NCI-H187 (cell line): ENCODE measurements around the gene LZTS3.
"Not testable (repeated sequence)": the region's sequence is repeated elsewhere in the genome, so short reads cannot be mapped to it uniquely, and the experiment has no call there.

Experiments used
- DNase-seq, 2 experiments: peaks; one replicate each; lab custom pipeline; 2025; lab: John Stamatoyannopoulos, UW

Gene LZTS3

DNA sequence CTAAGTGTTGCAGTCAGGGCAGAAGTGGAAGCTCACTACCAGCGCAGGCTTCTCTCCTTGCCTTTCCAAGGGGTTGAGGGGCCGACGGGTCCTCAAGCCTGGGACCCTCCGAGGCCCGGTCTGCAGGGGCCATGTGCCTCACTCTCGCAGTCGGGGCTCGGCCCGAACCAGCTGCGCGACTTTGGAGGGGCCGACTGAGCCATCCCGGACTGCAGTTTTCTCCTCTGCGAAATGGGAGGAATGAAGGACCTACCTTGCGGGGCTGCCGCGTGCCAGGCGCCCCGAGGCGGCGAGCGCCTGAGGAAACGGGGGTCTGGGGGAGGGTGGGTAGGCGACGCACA, 5.6 kb downstream of the LZTS3 start:
- no peak for DNase-seq

DNA sequence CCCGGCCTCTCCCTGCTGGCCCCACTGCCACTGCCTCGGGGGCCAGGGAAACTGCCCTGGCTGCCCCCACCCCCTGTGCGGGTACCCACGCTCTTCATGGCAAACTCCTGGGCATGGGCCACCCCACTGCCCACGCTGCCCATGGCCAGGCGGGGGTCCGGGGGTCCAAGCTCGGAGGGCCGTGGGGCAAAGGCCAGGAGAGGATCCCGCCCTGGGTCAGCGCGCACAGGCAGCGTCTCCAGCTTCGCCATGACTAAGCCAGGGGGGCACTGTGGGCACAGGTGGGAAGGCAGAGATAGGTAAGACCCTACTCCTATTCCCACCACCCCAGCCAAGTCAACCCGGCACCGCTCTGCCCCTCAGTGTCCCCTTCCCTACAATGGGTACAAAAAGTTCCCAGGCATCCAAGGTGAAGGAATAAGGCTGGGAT, 6.4 kb downstream of the LZTS3 start:
- DNase-seq: no peak

GRCh38 chr20:3166338-3166912, 6.9 kb downstream of the LZTS3 start:
- DNase-seq: no peak

DNA sequence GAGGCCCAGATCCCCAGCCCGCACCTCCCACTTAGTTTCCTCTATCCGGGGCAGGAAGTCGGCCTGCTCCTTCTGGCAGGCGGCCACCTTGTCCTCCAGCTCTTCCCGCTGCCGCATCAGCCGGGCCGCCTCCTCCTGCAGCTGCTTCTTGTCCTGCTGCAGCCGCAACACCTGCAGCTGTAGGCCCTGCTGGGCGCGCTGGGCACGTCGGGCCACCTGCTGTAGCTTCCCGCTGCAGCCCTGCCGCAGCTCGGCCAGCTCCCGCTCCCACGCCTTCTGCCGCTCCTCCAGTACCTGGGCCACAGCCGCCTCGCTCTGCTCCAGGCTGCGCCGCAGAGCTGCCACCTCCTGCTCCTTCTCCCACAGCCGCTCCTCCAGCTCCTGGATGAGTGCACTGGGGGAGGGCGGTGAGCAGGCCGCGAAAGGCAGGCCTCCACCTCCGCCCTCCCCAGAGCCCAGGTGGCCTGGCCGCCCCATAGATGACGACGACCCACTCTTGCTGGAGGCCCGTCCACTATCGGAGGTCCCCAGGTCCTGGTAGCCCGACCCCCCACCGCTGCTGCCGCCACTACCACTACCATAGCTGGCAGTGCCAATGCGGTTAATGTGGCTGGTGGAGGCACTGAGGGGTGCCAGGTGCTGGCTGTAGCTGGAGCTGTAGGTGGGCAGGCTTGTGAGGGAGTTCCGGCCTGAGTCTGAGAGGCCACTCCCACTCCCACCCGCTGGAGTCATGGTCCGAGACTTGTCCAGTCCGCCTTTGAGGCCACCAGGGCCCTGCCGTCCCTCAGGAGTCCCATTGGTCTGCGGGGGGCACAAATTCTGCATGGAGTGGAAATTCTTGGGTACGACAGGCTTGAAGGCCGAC, 7.6 kb downstream of the LZTS3 start:
- DNase-seq: peak; percentile 73 to 87

DNA sequence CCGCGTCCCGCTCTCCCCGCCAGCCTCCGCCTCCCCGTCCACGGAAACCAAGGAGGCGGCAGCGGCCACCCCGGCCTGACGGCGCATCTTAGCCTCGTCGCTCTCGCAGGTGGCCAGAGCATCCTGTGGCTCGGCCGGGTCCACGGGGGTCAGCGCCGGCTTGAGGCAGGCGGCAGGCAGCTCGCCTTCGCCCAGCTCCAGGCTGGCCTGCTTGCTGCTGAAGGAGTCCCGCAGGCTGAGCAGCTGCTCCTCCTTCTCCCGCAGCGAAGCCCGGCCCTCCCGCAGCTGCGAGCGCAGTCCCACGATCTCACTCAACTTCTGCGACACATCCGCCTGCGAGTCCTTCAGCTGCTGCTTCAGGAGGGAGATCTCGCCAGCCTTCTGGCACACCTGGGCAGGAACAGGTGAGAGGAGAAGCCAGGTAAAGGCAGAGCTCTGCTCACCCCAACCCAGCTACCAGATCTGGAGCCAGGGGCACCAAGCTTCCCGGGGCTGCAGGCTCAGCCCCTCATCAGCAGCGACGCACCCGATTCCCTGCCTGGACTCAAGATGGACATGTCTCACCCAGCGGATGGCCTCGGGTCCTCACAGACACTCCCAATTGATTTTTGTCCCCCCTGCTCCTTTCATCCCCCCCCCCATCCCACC, 8.5 kb downstream of the LZTS3 start:
- peak; percentile 30 to 67 for DNase-seq

- no peak for DNase-seq
These were observed 9.1 kb downstream of the LZTS3 start for GRCh38 chr20:3164043-3164762.

DNA sequence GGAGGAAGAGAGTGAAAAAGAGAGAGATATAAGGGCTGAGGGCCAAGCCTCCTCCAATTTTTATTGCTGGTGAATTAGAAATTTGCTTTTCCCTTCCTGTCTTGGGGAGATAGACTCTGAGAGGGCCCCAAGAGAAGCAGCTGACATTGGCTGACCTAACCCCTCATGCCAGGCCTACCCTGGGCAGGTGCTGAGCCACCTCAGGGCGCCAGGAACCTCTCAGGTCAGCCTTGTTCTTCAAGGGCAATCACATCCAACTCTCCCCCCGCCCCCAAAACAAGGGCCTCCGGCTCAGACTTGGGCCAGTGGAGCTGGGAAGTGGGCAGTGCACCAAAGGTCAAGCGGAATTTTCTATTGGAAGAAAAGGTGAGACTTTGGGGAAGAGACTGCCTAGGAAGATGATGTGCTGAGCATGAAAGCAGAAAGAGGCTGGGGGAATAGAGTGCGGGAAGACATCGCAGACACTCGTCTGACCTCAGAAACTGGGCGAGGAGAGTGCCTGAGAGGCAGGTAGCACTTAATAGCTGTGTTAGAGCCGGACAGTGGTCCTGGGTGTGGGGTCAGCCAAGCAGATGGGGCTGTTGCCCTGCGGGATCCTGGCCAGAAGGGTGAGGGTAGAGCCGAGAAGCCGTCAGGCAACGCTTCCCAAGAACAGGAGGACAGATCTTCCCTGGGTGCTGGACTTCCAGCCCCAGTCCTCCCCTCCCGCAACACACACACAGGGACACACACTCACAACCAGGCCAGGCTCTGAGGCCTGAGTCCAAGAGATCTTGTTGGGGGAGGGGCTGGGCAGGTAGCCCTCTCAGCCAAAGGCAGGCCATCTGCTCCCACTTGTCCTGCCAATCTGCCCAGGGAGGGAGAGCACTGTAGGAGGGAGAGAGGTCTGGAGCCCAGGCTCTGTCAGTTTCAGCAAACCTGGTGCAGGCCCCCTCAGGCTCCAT, 10.0 kb downstream of the LZTS3 start:
- peak; percentile 31 to 39 for DNase-seq

GRCh38 chr20:3162080-3162611, 11.2 kb downstream of the LZTS3 start:
- DNase-seq: peak; percentile 69 to 86

DNA sequence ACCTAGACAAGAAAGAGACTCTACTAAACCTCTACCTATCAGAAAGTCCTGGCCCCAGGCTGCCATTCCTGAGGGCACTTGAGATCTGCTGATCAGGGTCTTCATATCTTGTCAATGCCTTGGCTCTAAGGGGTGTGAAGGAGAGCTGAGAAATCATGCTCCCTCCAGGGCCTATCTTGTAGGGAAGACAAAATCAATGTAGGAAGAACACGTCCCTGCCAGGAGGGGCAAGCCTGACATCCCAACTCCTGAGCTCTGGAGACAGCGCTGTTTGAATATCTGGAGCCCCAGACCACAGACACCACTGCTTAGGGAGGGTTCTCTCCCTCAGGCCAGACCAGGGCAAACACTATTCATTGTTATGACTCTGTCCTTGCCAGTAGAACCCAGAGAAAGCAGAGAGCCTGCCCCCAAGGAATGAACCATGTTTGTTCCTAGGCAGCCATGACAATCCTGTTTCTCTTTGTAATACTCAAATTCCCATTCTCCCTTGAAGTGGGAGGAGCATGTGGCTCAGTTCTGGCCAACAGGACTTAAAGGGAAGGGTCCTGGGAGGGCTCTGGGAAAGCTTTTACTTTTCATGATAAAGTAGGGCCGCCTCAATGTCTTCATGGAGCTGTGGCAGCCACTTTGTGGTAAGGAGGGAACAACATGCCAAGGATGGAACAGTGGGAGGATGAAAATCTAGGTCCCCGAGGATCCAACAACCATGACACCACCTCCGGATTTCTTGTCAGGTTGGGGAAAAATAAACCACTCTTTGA, 11.9 kb downstream of the LZTS3 start:
- no peak for DNase-seq

- DNase-seq: no peak
These were observed 12.9 kb downstream of the LZTS3 start for GRCh38 chr20:3160418-3160817.

DNA sequence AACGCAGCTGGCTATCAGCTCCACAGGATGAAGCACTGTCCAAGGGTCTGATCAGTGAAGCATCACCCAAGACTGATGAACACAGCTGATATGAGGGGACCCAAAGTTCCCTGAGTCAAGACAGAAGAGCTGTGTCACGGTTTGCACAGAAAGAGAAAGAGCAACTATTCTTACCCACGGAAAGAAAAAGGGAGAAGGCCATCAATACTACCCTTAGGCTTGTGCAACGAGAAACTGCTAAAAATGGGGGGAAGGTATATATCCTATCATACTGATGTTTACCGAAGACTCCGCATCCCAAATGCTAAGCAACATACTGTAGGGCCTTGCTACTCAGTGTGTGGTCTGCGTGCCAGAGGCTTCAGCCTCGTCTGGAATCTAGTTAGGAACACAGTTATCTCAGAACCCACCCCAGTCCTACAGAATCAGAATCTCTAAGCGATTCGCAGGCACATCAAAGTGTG, 14.3 kb downstream of the LZTS3 start:
- no peak for DNase-seq

DNA sequence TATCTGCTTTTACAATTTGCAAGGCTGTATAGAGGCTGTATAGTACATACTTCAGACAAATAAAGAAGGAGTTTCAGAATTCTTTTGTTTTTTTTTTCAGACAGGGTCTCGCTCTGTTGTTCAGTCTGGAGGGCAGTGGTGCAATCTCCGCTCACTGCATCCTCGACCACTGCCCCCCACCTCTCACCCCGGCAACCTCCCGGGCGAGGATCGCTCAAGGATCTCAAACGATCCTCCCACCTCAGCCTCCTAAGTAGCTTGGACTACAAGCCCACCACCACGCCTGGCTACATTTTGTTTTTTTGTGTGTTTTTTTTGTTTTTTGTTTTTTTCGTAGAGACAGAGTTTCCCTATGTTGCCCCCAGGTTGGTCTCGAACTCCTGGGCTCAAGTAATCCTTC, 15.5 kb downstream of the LZTS3 start:
- DNase-seq: no peak

GRCh38 chr20:3156811-3157619, 16.3 kb downstream of the LZTS3 start:
- DNase-seq: no peak

GRCh38 chr20:3152057-3152644, 21.2 kb downstream of the LZTS3 start:
- not testable (repeated sequence) for DNase-seq

DNA sequence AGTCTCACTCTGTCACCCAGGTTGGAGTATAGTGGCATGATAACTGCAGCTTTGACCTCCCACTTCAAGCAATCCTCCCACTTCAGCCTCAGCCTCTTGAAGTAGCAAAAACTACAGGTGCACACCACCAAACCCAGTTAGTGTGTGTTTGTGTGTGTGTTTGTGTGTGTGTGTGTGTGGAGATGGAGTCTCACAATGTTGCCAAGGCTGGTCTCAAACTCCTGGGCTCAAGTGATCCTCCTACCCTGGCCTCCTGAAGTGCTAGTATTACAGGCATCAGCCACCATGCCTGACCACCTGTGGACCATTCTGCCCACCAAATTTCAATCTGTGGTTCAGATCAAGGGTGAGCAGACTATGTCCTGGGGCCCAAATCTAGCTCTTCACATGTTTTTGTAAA, 22.4 kb downstream of the LZTS3 start:
- DNase-seq: no peak

GRCh38 chr20:3146732-3147341, 26.5 kb downstream of the LZTS3 start:
- no peak for DNase-seq

DNA sequence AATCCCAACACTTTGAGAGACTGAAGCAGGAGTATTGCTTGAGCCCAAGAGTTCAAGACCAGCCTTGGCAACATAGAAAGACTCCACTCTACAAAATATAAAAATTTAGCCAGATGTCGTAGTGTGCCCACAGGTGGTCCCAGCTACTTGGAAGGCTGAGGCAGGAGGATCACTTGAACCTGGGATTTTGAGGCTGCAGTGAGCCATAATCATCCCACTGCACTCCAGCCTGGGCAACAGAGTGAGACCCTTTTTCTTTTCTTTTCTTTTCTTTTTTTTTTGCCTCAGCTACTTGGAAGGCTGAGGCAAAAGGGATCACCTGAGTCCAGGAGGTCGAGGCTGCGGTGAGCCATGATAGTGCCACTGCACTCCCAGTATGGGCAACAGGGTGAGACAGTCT, 31.6 kb downstream of the LZTS3 start:
- DNase-seq: no peak

GRCh38 chr20:3137492-3137891, 35.9 kb downstream of the LZTS3 start:
- no peak for DNase-seq
